Measurements from ENCODE around the gene R3HDM1. TPM values are rescaled to one million over a fixed set of nuclear protein-coding genes. Genes with fewer than 3 reads are reported as not detected.

The R3HDM1 gene
- total RNA-seq, 2 donors from 2014 or later, result 9.3 to 51.5 TPM

GRCh38 chr2:135546436-135546835 lies 15.2 kb downstream of the R3HDM1 start:
- no peaks in the 10 kb centered on the region for H3K4me1 ChIP-seq (replicated peaks)
- DNase-seq (ENCODE audit: low spot score), result no peak
- H3K9me3 ChIP-seq, result no peaks in the 10 kb centered on the region
- intact Hi-C loops (cut with DNase I), result no loop called here
- no peaks in the 10 kb centered on the region for H3K36me3 ChIP-seq
- WGBS, result 92% methylated on average over 3 of the region's 3 CpGs
- TF ChIP-seq POLR2AphosphoS5 (IDR thresholded peaks at IDR 0.05), result no peak
- TF ChIP-seq CTCF (IDR thresholded peaks at IDR 0.05), result no peak
- TF ChIP-seq POLR2A (IDR thresholded peaks at IDR 0.05), result no peak
- no peaks in the 10 kb centered on the region for H3K27me3 ChIP-seq (replicated peaks; ENCODE audit: insufficient read depth)
- no peak overlapping the region for H3K4me3 ChIP-seq
- H3K27ac ChIP-seq, result no peak overlapping the region

- no peak for DNase-seq (ENCODE audit: low spot score)
- WGBS, result 98% methylated on average over 3 of the region's 3 CpGs
- Histone ChIP-seq H3K27me3 (replicated peaks; ENCODE audit: insufficient read depth) (no peaks in the 10 kb centered on the region), H3K36me3 (no peaks in the 10 kb centered on the region), H3K9me3 (no peaks in the 10 kb centered on the region), H3K4me1 (replicated peaks) (no peaks in the 10 kb centered on the region), H3K4me3 (no peak overlapping the region), H3K27ac (no peak overlapping the region)
- intact Hi-C loops (cut with DNase I), result no loop called here
- no peak for TF ChIP-seq CTCF (IDR thresholded peaks at IDR 0.05)
- TF ChIP-seq POLR2AphosphoS5 (IDR thresholded peaks at IDR 0.05), result no peak
- no peak for TF ChIP-seq POLR2A (IDR thresholded peaks at IDR 0.05)
Measured at GRCh38 chr2:135547311-135547710, 16.0 kb downstream of the R3HDM1 start.

GRCh38 chr2:135551356-135551755 lies 20.1 kb downstream of the R3HDM1 start:
- Histone ChIP-seq H3K27me3 (replicated peaks; ENCODE audit: insufficient read depth) (no peaks in the 10 kb centered on the region), H3K36me3 (no peaks in the 10 kb centered on the region), H3K27ac (no peak overlapping the region), H3K9me3 (no peaks in the 10 kb centered on the region), H3K4me1 (replicated peaks) (no peaks in the 10 kb centered on the region), H3K4me3 (no peak overlapping the region)
- intact Hi-C loops (cut with DNase I), result no loop called here
- 87% methylated on average over 5 of the region's 5 CpGs for WGBS
- TF ChIP-seq POLR2AphosphoS5 (IDR thresholded peaks at IDR 0.05) (no peak), POLR2A (IDR thresholded peaks at IDR 0.05) (no peak), CTCF (IDR thresholded peaks at IDR 0.05) (no peak)
- no peak for DNase-seq (ENCODE audit: low spot score)

- Histone ChIP-seq H3K4me1 (replicated peaks) (no peaks in the 10 kb centered on the region), H3K27me3 (replicated peaks; ENCODE audit: insufficient read depth) (no peaks in the 10 kb centered on the region), H3K36me3 (no peaks in the 10 kb centered on the region), H3K27ac (no peak overlapping the region), H3K4me3 (no peak overlapping the region), H3K9me3 (no peaks in the 10 kb centered on the region)
- intact Hi-C loops (cut with DNase I), result no loop called here
- WGBS, result 86% methylated on average over 4 of the region's 4 CpGs
- no peak for TF ChIP-seq POLR2AphosphoS5 (IDR thresholded peaks at IDR 0.05)
- TF ChIP-seq POLR2A (IDR thresholded peaks at IDR 0.05), result no peak
- no peak for TF ChIP-seq CTCF (IDR thresholded peaks at IDR 0.05)
- no peak for DNase-seq (ENCODE audit: low spot score)
Measured at GRCh38 chr2:135552887-135553286, 21.6 kb downstream of the R3HDM1 start.

GRCh38 chr2:135555311-135555710 lies 24.0 kb downstream of the R3HDM1 start:
- no peaks in the 10 kb centered on the region for H3K36me3 ChIP-seq
- no peak for TF ChIP-seq POLR2AphosphoS5 (IDR thresholded peaks at IDR 0.05)
- TF ChIP-seq CTCF (IDR thresholded peaks at IDR 0.05), result no peak
- TF ChIP-seq POLR2A (IDR thresholded peaks at IDR 0.05), result no peak
- DNase-seq (ENCODE audit: low spot score), result no peak
- intact Hi-C loops (cut with DNase I), result no loop called here
- H3K27me3 ChIP-seq (replicated peaks; ENCODE audit: insufficient read depth), result no peaks in the 10 kb centered on the region
- WGBS, result 84% methylated on average over 4 of the region's 4 CpGs
- no peaks in the 10 kb centered on the region for H3K4me1 ChIP-seq (replicated peaks)
- no peak overlapping the region for H3K27ac ChIP-seq
- no peak overlapping the region for H3K4me3 ChIP-seq
- no peaks in the 10 kb centered on the region for H3K9me3 ChIP-seq

Measured in prostate gland (tissue), 2 donors.